ENCODE measurements around the gene PALLD.

PALLD gene

GRCh38 chr4:168710353-168710946, 213.6 kb downstream of the PALLD start:
- Histone ChIP-seq H3K4me1 (ENCODE audit: control insufficient read depth, insufficient read depth, low read length) (peaks cover 6% of the 10 kb centered on the region), H3K9me3 (ENCODE audit: control insufficient read depth, insufficient read depth, low read depth, low read length) (no peaks in the 10 kb centered on the region), H3K27ac (ENCODE audit: extremely low read depth, low read depth, low read length) (no peak overlapping the region), H3K36me3 (ENCODE audit: control insufficient read depth in 2 of 2, insufficient read depth in 1 of 2, low read length in 2 of 2) (peaks cover 0 to 5% of the 10 kb centered on the region in 2 experiments; a peak in 2 of 3 replicates), H3K4me3 (ENCODE audit: low read depth, low read length) (no peak overlapping the region)
- TF ChIP-seq ZNF600 (tag by site-specific recombination; IDR thresholded peaks at IDR 0.05) (peak; percentile 46; the same call in 1 of the 2 replicates), ZNF10 (tag by site-specific recombination; IDR thresholded peaks at IDR 0.05) (no peak), ZNF26 (tag by site-specific recombination; IDR thresholded peaks at IDR 0.05) (no peak), ZNF692 (tag by site-specific recombination; IDR thresholded peaks at IDR 0.05) (peak; percentile 75; the same call in 1 of the 2 replicates), ZNF16 (tag by site-specific recombination; IDR thresholded peaks at IDR 0.05; ENCODE audit: low read depth) (no peak), TRIM28 (IDR thresholded peaks at IDR 0.05; ENCODE audit: borderline replicate concordance, low read length) (no peak), ZBTB48 (tag by site-specific recombination; IDR thresholded peaks at IDR 0.05) (0 out of 2 replicates have a peak, but pooled peaks have one; percentile 29), ZNF157 (tag by site-specific recombination; IDR thresholded peaks at IDR 0.05) (no peak), MEIS1 (CRISPR knock-in tag; IDR thresholded peaks at IDR 0.05; ENCODE audit: borderline replicate concordance) (no peak), ZNF133 (tag by site-specific recombination; IDR thresholded peaks at IDR 0.05) (no peak), ZFHX2 (tag by site-specific recombination; conservative IDR thresholded peaks at IDR 0.05) (no peak), ZNF654 (tag by site-specific recombination; IDR thresholded peaks at IDR 0.05; ENCODE audit: low read depth) (peak; percentile 41; the same call in 1 of the 2 replicates), ZNF629 (tag by site-specific recombination; IDR thresholded peaks at IDR 0.05) (no peak), BCL6B (tag by site-specific recombination; IDR thresholded peaks at IDR 0.05) (no peak)
- ChIA-PET POLR2A (interaction anchor here (1.2 kb wide), 1 partner anchor 121 kb away, joined by 4 read pairs; no protein-coding TSS in a partner anchor), CTCF (interaction anchor here (0.6 to 3.3 kb wide), 13 partner anchors 8 to 845 kb away, joined by 3 to 12 read pairs (median 4); no protein-coding TSS in a partner anchor)

- Histone ChIP-seq H3K27ac (ENCODE audit: extremely low read depth, low read depth, low read length) (no peak overlapping the region), H3K4me3 (ENCODE audit: low read depth, low read length) (no peak overlapping the region), H3K4me1 (ENCODE audit: control insufficient read depth, insufficient read depth, low read length) (peaks cover 6% of the 10 kb centered on the region), H3K9me3 (ENCODE audit: control insufficient read depth, insufficient read depth, low read depth, low read length) (no peaks in the 10 kb centered on the region), H3K36me3 (ENCODE audit: control insufficient read depth in 2 of 2, insufficient read depth in 1 of 2, low read length in 2 of 2) (peaks cover 0 to 5% of the 10 kb centered on the region in 2 experiments; a peak in 1 of 3 replicates)
- TF ChIP-seq ZNF266 (tag by site-specific recombination; IDR thresholded peaks at IDR 0.05; ENCODE audit: low read depth) = no peak
- TF ChIP-seq ZNF366 (tag by site-specific recombination; conservative IDR thresholded peaks at IDR 0.05) = no peak
- no peak for TF ChIP-seq ZFP37 (tag by site-specific recombination; IDR thresholded peaks at IDR 0.05)
- no peak for TF ChIP-seq ZNF660 (tag by site-specific recombination; IDR thresholded peaks at IDR 0.05)
- TF ChIP-seq SCRT2 (tag by site-specific recombination; IDR thresholded peaks at IDR 0.05) = peak; percentile 52
- no peak for TF ChIP-seq ZNF24 (tag by site-specific recombination; IDR thresholded peaks at IDR 0.05)
- no peak for TF ChIP-seq ZNF132 (tag by site-specific recombination; IDR thresholded peaks at IDR 0.05; ENCODE audit: borderline replicate concordance)
- no peak for TF ChIP-seq ZNF623 (tag by site-specific recombination; IDR thresholded peaks at IDR 0.05)
- ChIA-PET POLR2A (interaction anchor here (1.2 kb wide), 1 partner anchor 120 kb away, joined by 4 read pairs; no protein-coding TSS in a partner anchor), CTCF (interaction anchor here (0.6 to 3.3 kb wide), 4 partner anchors 126 to 244 kb away, joined by 3 to 12 read pairs (median 4); no protein-coding TSS in a partner anchor)
Observed at GRCh38 chr4:168711197-168712140, 214.6 kb downstream of the PALLD start.

All from HEK293 (cell line).